ENCODE data around the gene JUND.

Gene JUND

GRCh38 chr19:18280247-18281081 lies 958 bp downstream of the JUND start:
- Histone ChIP-seq H3K36me3 (ENCODE audit: insufficient read depth, low read length) (peaks cover 15% of the 10 kb centered on the region), H3K9me3 (ENCODE audit: low read length) (no peaks in the 10 kb centered on the region), H3K27me3 (ENCODE audit: insufficient read depth, low read length) (no peaks in the 10 kb centered on the region), H2AFZ (ENCODE audit: low read depth, low read length) (no peak overlapping the region), H3K4me3 (ENCODE audit: low read length) (peak overlapping the region; percentile 88), H3K4me1 (ENCODE audit: insufficient read depth, low read length) (peaks cover 23% of the 10 kb centered on the region)

GRCh38 chr19:18279516-18280246 lies 1.7 kb downstream of the JUND start:
- no peak overlapping the region for H2AFZ ChIP-seq (ENCODE audit: low read depth, low read length)
- H3K4me1 ChIP-seq (ENCODE audit: insufficient read depth, low read length), result peaks cover 18% of the 10 kb centered on the region
- peak overlapping the region; percentile 88 for H3K4me3 ChIP-seq (ENCODE audit: low read length)
- no peaks in the 10 kb centered on the region for H3K9me3 ChIP-seq (ENCODE audit: low read length)
- peaks cover 15% of the 10 kb centered on the region for H3K36me3 ChIP-seq (ENCODE audit: insufficient read depth, low read length)
- no peaks in the 10 kb centered on the region for H3K27me3 ChIP-seq (ENCODE audit: insufficient read depth, low read length)

- H3K9me3 ChIP-seq (ENCODE audit: low read length), result no peaks in the 10 kb centered on the region
- H3K4me1 ChIP-seq (ENCODE audit: insufficient read depth, low read length), result peaks cover 16% of the 10 kb centered on the region
- no peaks in the 10 kb centered on the region for H3K27me3 ChIP-seq (ENCODE audit: insufficient read depth, low read length)
- H3K36me3 ChIP-seq (ENCODE audit: insufficient read depth, low read length), result peaks cover 15% of the 10 kb centered on the region
- H2AFZ ChIP-seq (ENCODE audit: low read depth, low read length), result no peak overlapping the region
- peak overlapping the region; percentile 88 for H3K4me3 ChIP-seq (ENCODE audit: low read length)
Observed at GRCh38 chr19:18279266-18279515, 2.2 kb downstream of the JUND start.

GRCh38 chr19:18278521-18279265 lies 2.7 kb downstream of the JUND start:
- H3K9me3 ChIP-seq (ENCODE audit: low read length), result no peaks in the 10 kb centered on the region
- peaks cover 15% of the 10 kb centered on the region for H3K36me3 ChIP-seq (ENCODE audit: insufficient read depth, low read length)
- no peaks in the 10 kb centered on the region for H3K27me3 ChIP-seq (ENCODE audit: insufficient read depth, low read length)
- peak overlapping the region; percentile 88 for H3K4me3 ChIP-seq (ENCODE audit: low read length)
- H2AFZ ChIP-seq (ENCODE audit: low read depth, low read length), result no peak overlapping the region
- H3K4me1 ChIP-seq (ENCODE audit: insufficient read depth, low read length), result peaks cover 16% of the 10 kb centered on the region

- H3K36me3 ChIP-seq (ENCODE audit: insufficient read depth, low read length), result peaks cover 15% of the 10 kb centered on the region
- no peaks in the 10 kb centered on the region for H3K27me3 ChIP-seq (ENCODE audit: insufficient read depth, low read length)
- peaks cover 7% of the 10 kb centered on the region for H3K4me1 ChIP-seq (ENCODE audit: insufficient read depth, low read length)
- no peak overlapping the region for H2AFZ ChIP-seq (ENCODE audit: low read depth, low read length)
- no peaks in the 10 kb centered on the region for H3K9me3 ChIP-seq (ENCODE audit: low read length)
- H3K4me3 ChIP-seq (ENCODE audit: low read length), result no peak overlapping the region
Observed at GRCh38 chr19:18274781-18275356, 6.6 kb downstream of the JUND start.

- H3K4me3 ChIP-seq (ENCODE audit: low read length), result no peak within 1 kb of the TSS
- H2AFZ ChIP-seq (ENCODE audit: low read depth, low read length), result no peak within 1 kb of the TSS
- H3K4me1 ChIP-seq (ENCODE audit: insufficient read depth, low read length), result peaks cover 7% of the 10 kb centered on the region
- peaks cover 15% of the 10 kb centered on the region for H3K36me3 ChIP-seq (ENCODE audit: insufficient read depth, low read length)
- H3K27me3 ChIP-seq (ENCODE audit: insufficient read depth, low read length), result no peaks in the 10 kb centered on the region
- no peaks in the 10 kb centered on the region for H3K9me3 ChIP-seq (ENCODE audit: low read length)
Observed at GRCh38 chr19:18274219-18274780, 7.1 kb downstream of the JUND start, which contains the start of gene IQCN. Gene IQCN, minus strand, starts transcription at chr19:18274452. Its CDS starts 4,974 bp downstream, at chr19:18269478.

- Histone ChIP-seq H3K36me3 (ENCODE audit: insufficient read depth, low read length) (peaks cover 10% of the 10 kb centered on the region), H3K9me3 (ENCODE audit: low read length) (no peaks in the 10 kb centered on the region), H3K4me1 (ENCODE audit: insufficient read depth, low read length) (peaks cover under 1% of the 10 kb centered on the region), H2AFZ (ENCODE audit: low read depth, low read length) (no peak overlapping the region), H3K4me3 (ENCODE audit: low read length) (no peak overlapping the region), H3K27me3 (ENCODE audit: insufficient read depth, low read length) (no peaks in the 10 kb centered on the region)
Observed at GRCh38 chr19:18273561-18274218, 7.7 kb downstream of the JUND start.

GRCh38 chr19:18271433-18271841 lies 10.0 kb downstream of the JUND start:
- Histone ChIP-seq H3K9me3 (ENCODE audit: low read length) (no peaks in the 10 kb centered on the region), H3K27me3 (ENCODE audit: insufficient read depth, low read length) (no peaks in the 10 kb centered on the region), H2AFZ (ENCODE audit: low read depth, low read length) (no peak overlapping the region), H3K4me3 (ENCODE audit: low read length) (no peak overlapping the region), H3K36me3 (ENCODE audit: insufficient read depth, low read length) (peaks cover 14% of the 10 kb centered on the region), H3K4me1 (ENCODE audit: insufficient read depth, low read length) (no peaks in the 10 kb centered on the region)

- no peak overlapping the region for H2AFZ ChIP-seq (ENCODE audit: low read depth, low read length)
- no peaks in the 10 kb centered on the region for H3K27me3 ChIP-seq (ENCODE audit: insufficient read depth, low read length)
- H3K4me3 ChIP-seq (ENCODE audit: low read length), result no peak overlapping the region
- H3K4me1 ChIP-seq (ENCODE audit: insufficient read depth, low read length), result no peaks in the 10 kb centered on the region
- H3K9me3 ChIP-seq (ENCODE audit: low read length), result no peaks in the 10 kb centered on the region
- H3K36me3 ChIP-seq (ENCODE audit: insufficient read depth, low read length), result peaks cover 23% of the 10 kb centered on the region
Observed at GRCh38 chr19:18270326-18270725, 11.1 kb downstream of the JUND start.

- peaks cover 4% of the 10 kb centered on the region for H3K9me3 ChIP-seq (ENCODE audit: low read length)
- no peaks in the 10 kb centered on the region for H3K27me3 ChIP-seq (ENCODE audit: insufficient read depth, low read length)
Observed at GRCh38 chr19:18269070-18269723, 12.2 kb downstream of the JUND start.

GRCh38 chr19:18266771-18267686 lies 14.4 kb downstream of the JUND start:
- no peaks in the 10 kb centered on the region for H3K27me3 ChIP-seq (ENCODE audit: insufficient read depth, low read length)
- no peaks in the 10 kb centered on the region for H3K4me1 ChIP-seq (ENCODE audit: insufficient read depth, low read length)
- H3K4me3 ChIP-seq (ENCODE audit: low read length), result no peak overlapping the region
- H3K36me3 ChIP-seq (ENCODE audit: insufficient read depth, low read length), result peaks cover 23% of the 10 kb centered on the region
- no peak overlapping the region for H2AFZ ChIP-seq (ENCODE audit: low read depth, low read length)
- H3K9me3 ChIP-seq (ENCODE audit: low read length), result peaks cover 4% of the 10 kb centered on the region

More at GRCh38 chr19:18269070-18269723, 12.2 kb downstream of the JUND start:
- Histone ChIP-seq H3K4me1 (ENCODE audit: insufficient read depth, low read length) (no peaks in the 10 kb centered on the region), H3K4me3 (ENCODE audit: low read length) (no peak overlapping the region), H3K36me3 (ENCODE audit: insufficient read depth, low read length) (peaks cover 23% of the 10 kb centered on the region), H2AFZ (ENCODE audit: low read depth, low read length) (no peak overlapping the region)

All from neuron (in vitro differentiated cells).